Liver (tissue), 9 donors: ENCODE results near the gene IL1R2. TPM values are rescaled to one million over a fixed set of nuclear protein-coding genes. Genes with fewer than 3 reads are reported as not detected.

Experiments used
- DNase-seq: peaks from one replicate; pipeline ENCODE4 v3.0.0-alpha.2; 2017; ENCODE audit warnings: low spot score
- H3K27ac ChIP-seq, 2 donors: one replicate each; pipeline ENCODE4 v1.7.0; 2013; ENCODE audit warnings: inconsistent platforms in 2 of 2, low read length in 2 of 2, control low read depth in 1 of 2, low read depth in 1 of 2, mild to moderate bottlenecking in 1 of 2
- H3K27me3 ChIP-seq, 4 donors: one replicate each; pipeline versions ENCODE4 v1.6.1 to v1.7.0; 2013; ENCODE audit warnings: low read length in 3 of 4, inconsistent platforms in 1 of 4, mild to moderate bottlenecking in 1 of 4, moderate library complexity in 1 of 4; ENCODE audit not compliant: control insufficient read depth in 4 of 4, insufficient read depth in 4 of 4
- H3K36me3 ChIP-seq, 4 donors: one replicate each; pipeline versions ENCODE4 v1.6.1 to v1.7.0; 2013; ENCODE audit warnings: low read length in 3 of 4, mild to moderate bottlenecking in 3 of 4, low read depth in 1 of 4, moderate library complexity in 1 of 4; ENCODE audit not compliant: control insufficient read depth in 4 of 4, insufficient read depth in 3 of 4
- H3K4me1 ChIP-seq, 4 donors: one replicate each; pipeline versions ENCODE4 v1.6.1 to v1.7.0; 2013; ENCODE audit warnings: low read length in 3 of 4, mild to moderate bottlenecking in 3 of 4, moderate library complexity in 1 of 4; ENCODE audit not compliant: control insufficient read depth in 4 of 4, insufficient read depth in 4 of 4
- H3K4me3 ChIP-seq, 3 donors: one replicate each; pipeline versions ENCODE4 v1.6.1 to v1.7.0; 2013; ENCODE audit warnings: low read length in 3 of 3, control low read depth in 1 of 3, low read depth in 1 of 3, mild to moderate bottlenecking in 1 of 3
- H3K9ac ChIP-seq, 2 donors: one replicate each; pipeline ENCODE4 v1.7.0; 2013; ENCODE audit warnings: low read length in 2 of 2, mild to moderate bottlenecking in 2 of 2, moderate library complexity in 2 of 2, control low read depth in 1 of 2, low read depth in 1 of 2
- H3K9me3 ChIP-seq, 4 donors: one replicate each; pipeline versions ENCODE4 v1.6.1 to v1.7.0; 2013; ENCODE audit warnings: low read length in 3 of 4; ENCODE audit not compliant: control insufficient read depth in 4 of 4
- EGR1 ChIP-seq, 2 donors: IDR thresholded peaks; 2 replicates each; pipeline ENCODE4 v1.6.1; 2016 to 2018; ENCODE audit warnings: antibody characterized with exemption in 2 of 2, low read depth in 2 of 2
- FOXA1 ChIP-seq: IDR thresholded peaks from 2 replicates; pipeline ENCODE4 v1.6.1; 2016; ENCODE audit warnings: antibody characterized with exemption
- FOXA2 ChIP-seq: IDR thresholded peaks from 2 replicates; pipeline ENCODE4 v1.6.1; 2016; ENCODE audit warnings: antibody characterized with exemption
- GABPA ChIP-seq, 2 donors: IDR thresholded peaks in 1 of 2; conservative IDR thresholded peaks in 1 of 2; 2 replicates each; pipeline ENCODE4 v1.6.1; 2016; ENCODE audit warnings: antibody characterized with exemption in 2 of 2, mild to moderate bottlenecking in 1 of 2, moderate library complexity in 1 of 2
- HNF4A ChIP-seq, 2 donors: conservative IDR thresholded peaks; 2 replicates each; pipeline ENCODE4 v1.6.1; 2016; ENCODE audit warnings: antibody characterized with exemption in 2 of 2, mild to moderate bottlenecking in 2 of 2
- HNF4G ChIP-seq: IDR thresholded peaks from 2 replicates; pipeline ENCODE4 v1.6.1; 2016; ENCODE audit warnings: antibody characterized with exemption
- JUND ChIP-seq, 2 donors: IDR thresholded peaks; 2 replicates each; pipeline ENCODE4 v1.6.1; 2016; ENCODE audit warnings: antibody characterized with exemption in 2 of 2
- NR2F2 ChIP-seq: IDR thresholded peaks from 2 replicates; pipeline ENCODE4 v1.6.1; 2016; ENCODE audit warnings: antibody characterized with exemption
- RAD21 ChIP-seq, 2 donors: IDR thresholded peaks; 2 replicates each; pipeline ENCODE4 v1.6.1; 2016; ENCODE audit warnings: antibody characterized with exemption in 2 of 2, mild to moderate bottlenecking in 2 of 2
- RXRA ChIP-seq, 2 donors: IDR thresholded peaks; 2 replicates each; pipeline ENCODE4 v1.6.1; 2017 to 2018; ENCODE audit warnings: antibody characterized with exemption in 2 of 2, mild to moderate bottlenecking in 1 of 2
- SP1 ChIP-seq: IDR thresholded peaks from 2 replicates; pipeline ENCODE4 v1.6.1; 2018; ENCODE audit warnings: antibody characterized with exemption, mild to moderate bottlenecking
- TAF1 ChIP-seq: conservative IDR thresholded peaks from 2 replicates; pipeline ENCODE4 v1.6.1; 2016; ENCODE audit warnings: antibody characterized with exemption, mild to moderate bottlenecking
- YY1 ChIP-seq: IDR thresholded peaks from 2 replicates; pipeline ENCODE4 v1.6.1; 2016; ENCODE audit warnings: antibody characterized with exemption, mild to moderate bottlenecking
- WGBS: extraction: QIAGEN DNeasy Blood & Tissue Kit; methylation state at CpG from one replicate; pipeline ENCODE4 v1.1.7; 2013; 5-methylcytosine and 5-hydroxymethylcytosine counted together
- polyA plus RNA-seq, 2 donors: library from polyadenylated mRNA; stranded (reverse) in 1 of 2; unstranded in 1 of 2; fragments of 200-250 nt in 1 of 2; fragments of >200 nt in 1 of 2; fragmentation: Nextera tagmentation in 1 of 2; extraction: Ambion mirVana in 1 of 2; gene quantifications; one replicate each; pipeline versions ENCODE4 v1.2.1 to v1.2.3, GENCODE V29; 2013 to 2015
- total RNA-seq, 2 donors: library from RNA; depleted of rRNA; stranded (reverse); fragments of >200 nt; gene quantifications; one replicate each; pipeline ENCODE4 v1.2.3, GENCODE V29; 2014
- TF ChIP-seq, protein P1 (sequence below): fragments of 150-350 bp; IDR thresholded peaks from 2 replicates; pipeline ENCODE4 v1.5.1; 2017; ENCODE audit warnings: improper control_type of control experiment, low read depth, low read length; ENCODE audit not compliant: missing input control
- TF ChIP-seq, protein P2 (sequence below): IDR thresholded peaks from 2 replicates; pipeline ENCODE4 v1.6.1; 2016; ENCODE audit warnings: antibody characterized with exemption
- TF ChIP-seq, protein P3 (sequence below): IDR thresholded peaks from 2 replicates; pipeline ENCODE4 v1.6.1; 2016; ENCODE audit warnings: antibody characterized with exemption
- TF ChIP-seq, protein P4 (sequence below): IDR thresholded peaks from 2 replicates; pipeline ENCODE4 v1.6.1; 2016; ENCODE audit warnings: antibody characterized with exemption, mild to moderate bottlenecking
- TF ChIP-seq, protein P5 (sequence below): IDR thresholded peaks from 2 replicates; pipeline ENCODE4 v1.6.1; 2016; ENCODE audit warnings: antibody characterized with exemption
- donor health status: healthy.
- donor health status: healthy.
- donor health status: healthy.
- donor health status: healthy.
- donor health status: healthy.

Gene IL1R2
- total and polyA plus RNA-seq, 4 donors = 3.7 to 28.2 (median 7.3) TPM

DNA sequence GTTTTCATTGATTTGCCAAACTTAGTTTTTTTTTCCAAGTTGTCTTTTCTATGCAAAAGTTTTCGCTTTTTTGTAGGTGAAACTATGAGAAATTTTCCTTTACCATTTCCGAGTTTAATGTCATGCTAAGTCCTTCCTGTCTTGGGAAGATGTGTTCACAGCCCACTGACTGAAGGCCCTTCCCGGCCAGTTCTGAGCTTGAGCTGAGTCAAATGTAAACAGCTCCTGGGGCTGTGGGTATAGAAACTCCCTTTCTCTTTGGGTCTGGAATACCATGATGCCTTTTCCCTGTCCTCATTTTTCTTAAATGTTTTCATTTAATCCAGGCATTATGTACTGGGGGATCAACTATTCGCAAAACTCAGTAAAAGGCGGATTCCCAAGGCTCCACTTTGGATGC lies 81.0 kb downstream of the IL1R2 start:
- peaks cover 6 to 17% (median 13%) of the 10 kb centered on the region in 4 donors for H3K4me1 ChIP-seq
- H3K4me3 ChIP-seq = no peak overlapping the region
- WGBS = 94% methylated on average over 5 of the region's 5 CpGs
- DNase-seq = no peak
- no peaks in the 10 kb centered on the region for H3K36me3 ChIP-seq
- no peaks in the 10 kb centered on the region for H3K9me3 ChIP-seq
- H3K27ac ChIP-seq = no peak overlapping the region
- no peaks in the 10 kb centered on the region for H3K27me3 ChIP-seq
- TF ChIP-seq, protein P1, sequence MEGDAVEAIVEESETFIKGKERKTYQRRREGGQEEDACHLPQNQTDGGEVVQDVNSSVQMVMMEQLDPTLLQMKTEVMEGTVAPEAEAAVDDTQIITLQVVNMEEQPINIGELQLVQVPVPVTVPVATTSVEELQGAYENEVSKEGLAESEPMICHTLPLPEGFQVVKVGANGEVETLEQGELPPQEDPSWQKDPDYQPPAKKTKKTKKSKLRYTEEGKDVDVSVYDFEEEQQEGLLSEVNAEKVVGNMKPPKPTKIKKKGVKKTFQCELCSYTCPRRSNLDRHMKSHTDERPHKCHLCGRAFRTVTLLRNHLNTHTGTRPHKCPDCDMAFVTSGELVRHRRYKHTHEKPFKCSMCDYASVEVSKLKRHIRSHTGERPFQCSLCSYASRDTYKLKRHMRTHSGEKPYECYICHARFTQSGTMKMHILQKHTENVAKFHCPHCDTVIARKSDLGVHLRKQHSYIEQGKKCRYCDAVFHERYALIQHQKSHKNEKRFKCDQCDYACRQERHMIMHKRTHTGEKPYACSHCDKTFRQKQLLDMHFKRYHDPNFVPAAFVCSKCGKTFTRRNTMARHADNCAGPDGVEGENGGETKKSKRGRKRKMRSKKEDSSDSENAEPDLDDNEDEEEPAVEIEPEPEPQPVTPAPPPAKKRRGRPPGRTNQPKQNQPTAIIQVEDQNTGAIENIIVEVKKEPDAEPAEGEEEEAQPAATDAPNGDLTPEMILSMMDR = no peak
- TF ChIP-seq GABPA (IDR thresholded peaks at IDR 0.05 in 1 of 2, conservative IDR thresholded peaks at IDR 0.05 in 1 of 2) = no peak
- no peak for TF ChIP-seq RXRA (IDR thresholded peaks at IDR 0.05)
- TF ChIP-seq, protein P2, sequence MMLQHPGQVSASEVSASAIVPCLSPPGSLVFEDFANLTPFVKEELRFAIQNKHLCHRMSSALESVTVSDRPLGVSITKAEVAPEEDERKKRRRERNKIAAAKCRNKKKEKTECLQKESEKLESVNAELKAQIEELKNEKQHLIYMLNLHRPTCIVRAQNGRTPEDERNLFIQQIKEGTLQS = no peak
- TF ChIP-seq, protein P3, sequence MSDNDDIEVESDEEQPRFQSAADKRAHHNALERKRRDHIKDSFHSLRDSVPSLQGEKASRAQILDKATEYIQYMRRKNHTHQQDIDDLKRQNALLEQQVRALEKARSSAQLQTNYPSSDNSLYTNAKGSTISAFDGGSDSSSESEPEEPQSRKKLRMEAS = no peak
- no peak for TF ChIP-seq EGR1 (IDR thresholded peaks at IDR 0.05; ENCODE audit: low read depth in 2 of 2)
- TF ChIP-seq YY1 = no peak
- TF ChIP-seq, protein P4, sequence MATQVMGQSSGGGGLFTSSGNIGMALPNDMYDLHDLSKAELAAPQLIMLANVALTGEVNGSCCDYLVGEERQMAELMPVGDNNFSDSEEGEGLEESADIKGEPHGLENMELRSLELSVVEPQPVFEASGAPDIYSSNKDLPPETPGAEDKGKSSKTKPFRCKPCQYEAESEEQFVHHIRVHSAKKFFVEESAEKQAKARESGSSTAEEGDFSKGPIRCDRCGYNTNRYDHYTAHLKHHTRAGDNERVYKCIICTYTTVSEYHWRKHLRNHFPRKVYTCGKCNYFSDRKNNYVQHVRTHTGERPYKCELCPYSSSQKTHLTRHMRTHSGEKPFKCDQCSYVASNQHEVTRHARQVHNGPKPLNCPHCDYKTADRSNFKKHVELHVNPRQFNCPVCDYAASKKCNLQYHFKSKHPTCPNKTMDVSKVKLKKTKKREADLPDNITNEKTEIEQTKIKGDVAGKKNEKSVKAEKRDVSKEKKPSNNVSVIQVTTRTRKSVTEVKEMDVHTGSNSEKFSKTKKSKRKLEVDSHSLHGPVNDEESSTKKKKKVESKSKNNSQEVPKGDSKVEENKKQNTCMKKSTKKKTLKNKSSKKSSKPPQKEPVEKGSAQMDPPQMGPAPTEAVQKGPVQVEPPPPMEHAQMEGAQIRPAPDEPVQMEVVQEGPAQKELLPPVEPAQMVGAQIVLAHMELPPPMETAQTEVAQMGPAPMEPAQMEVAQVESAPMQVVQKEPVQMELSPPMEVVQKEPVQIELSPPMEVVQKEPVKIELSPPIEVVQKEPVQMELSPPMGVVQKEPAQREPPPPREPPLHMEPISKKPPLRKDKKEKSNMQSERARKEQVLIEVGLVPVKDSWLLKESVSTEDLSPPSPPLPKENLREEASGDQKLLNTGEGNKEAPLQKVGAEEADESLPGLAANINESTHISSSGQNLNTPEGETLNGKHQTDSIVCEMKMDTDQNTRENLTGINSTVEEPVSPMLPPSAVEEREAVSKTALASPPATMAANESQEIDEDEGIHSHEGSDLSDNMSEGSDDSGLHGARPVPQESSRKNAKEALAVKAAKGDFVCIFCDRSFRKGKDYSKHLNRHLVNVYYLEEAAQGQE = no peak
- no peak for TF ChIP-seq HNF4G
- no peak for TF ChIP-seq SP1
- no peak for TF ChIP-seq JUND (IDR thresholded peaks at IDR 0.05)
- no peak for TF ChIP-seq FOXA2
- no peak for TF ChIP-seq TAF1
- no peak for TF ChIP-seq RAD21 (IDR thresholded peaks at IDR 0.05)
- TF ChIP-seq NR2F2 = no peak
- no peak for TF ChIP-seq HNF4A (conservative IDR thresholded peaks at IDR 0.05)
- no peak for TF ChIP-seq FOXA1
- H3K9ac ChIP-seq = no peak overlapping the region

DNA sequence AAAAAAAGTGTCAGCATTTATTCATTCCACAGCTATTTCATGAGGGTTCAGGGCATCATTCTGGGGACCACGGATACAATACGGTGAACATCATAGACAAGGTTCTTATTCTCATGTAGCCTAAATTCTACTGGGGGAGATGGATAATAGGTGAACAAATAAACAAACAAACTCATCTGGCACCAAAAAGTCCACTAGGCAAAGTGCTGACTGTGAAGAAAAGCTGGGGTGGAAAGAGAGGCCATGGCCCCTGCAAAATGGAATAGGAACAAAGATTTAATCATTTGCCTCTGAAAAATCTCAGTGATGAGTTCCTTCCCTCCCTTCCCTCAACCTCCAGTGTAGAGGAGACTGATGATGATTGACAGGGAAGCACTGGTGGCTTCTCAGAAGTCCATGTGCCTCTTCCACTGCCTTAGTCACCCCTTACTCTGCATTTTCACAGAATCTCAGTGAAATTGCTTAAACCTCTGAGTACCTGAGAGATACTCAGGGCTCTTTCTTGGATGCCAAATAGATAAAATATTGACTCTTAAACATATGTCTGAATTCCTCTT lies 81.5 kb downstream of the IL1R2 start:
- Histone ChIP-seq H3K27me3 (no peaks in the 10 kb centered on the region), H3K4me1 (peaks cover 6 to 17% (median 13%) of the 10 kb centered on the region in 4 donors), H3K4me3 (no peak overlapping the region), H3K9ac (no peak overlapping the region), H3K9me3 (no peaks in the 10 kb centered on the region), H3K36me3 (no peaks in the 10 kb centered on the region), H3K27ac (no peak overlapping the region)
- DNase-seq = no peak
- 96% methylated on average over 2 of the region's 2 CpGs for WGBS
- TF ChIP-seq RAD21 (IDR thresholded peaks at IDR 0.05) (no peak), RXRA (IDR thresholded peaks at IDR 0.05) (no peak), FOXA2 (no peak), JUND (IDR thresholded peaks at IDR 0.05) (no peak), NR2F2 (no peak), HNF4G (no peak), SP1 (no peak), HNF4A (conservative IDR thresholded peaks at IDR 0.05) (no peak)
- TF ChIP-seq, protein P4 = no peak
- TF ChIP-seq, protein P5, sequence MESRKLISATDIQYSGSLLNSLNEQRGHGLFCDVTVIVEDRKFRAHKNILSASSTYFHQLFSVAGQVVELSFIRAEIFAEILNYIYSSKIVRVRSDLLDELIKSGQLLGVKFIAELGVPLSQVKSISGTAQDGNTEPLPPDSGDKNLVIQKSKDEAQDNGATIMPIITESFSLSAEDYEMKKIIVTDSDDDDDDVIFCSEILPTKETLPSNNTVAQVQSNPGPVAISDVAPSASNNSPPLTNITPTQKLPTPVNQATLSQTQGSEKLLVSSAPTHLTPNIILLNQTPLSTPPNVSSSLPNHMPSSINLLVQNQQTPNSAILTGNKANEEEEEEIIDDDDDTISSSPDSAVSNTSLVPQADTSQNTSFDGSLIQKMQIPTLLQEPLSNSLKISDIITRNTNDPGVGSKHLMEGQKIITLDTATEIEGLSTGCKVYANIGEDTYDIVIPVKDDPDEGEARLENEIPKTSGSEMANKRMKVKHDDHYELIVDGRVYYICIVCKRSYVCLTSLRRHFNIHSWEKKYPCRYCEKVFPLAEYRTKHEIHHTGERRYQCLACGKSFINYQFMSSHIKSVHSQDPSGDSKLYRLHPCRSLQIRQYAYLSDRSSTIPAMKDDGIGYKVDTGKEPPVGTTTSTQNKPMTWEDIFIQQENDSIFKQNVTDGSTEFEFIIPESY = no peak
- TF ChIP-seq, protein P2 = no peak
